Nephron progenitor cell (in vitro differentiated cells): Measurements from ENCODE around the gene POLD1.

ENCODE experiments used
- DNase-seq: peaks from one replicate; pipeline ENCODE4 v3.0.0; 2021
- H3K27ac Mint-ChIP-seq: 2 replicates; pipeline ENCODE4 v1.8.0; 2021; ENCODE audit warnings: mild to moderate bottlenecking, moderate library complexity, mixed read lengths
- H3K27me3 Mint-ChIP-seq: 2 replicates; pipeline ENCODE4 v1.8.0; 2021; ENCODE audit warnings: mild to moderate bottlenecking, low read depth, mixed read lengths; ENCODE audit not compliant: poor library complexity
- H3K36me3 Mint-ChIP-seq: 2 replicates; pipeline ENCODE4 v1.8.0; 2021; ENCODE audit warnings: low read depth, mixed read lengths
- H3K4me1 Mint-ChIP-seq: 2 replicates; pipeline ENCODE4 v1.8.0; 2021; ENCODE audit warnings: mixed read lengths
- H3K4me3 Mint-ChIP-seq: 2 replicates; pipeline ENCODE4 v1.8.0; 2021; ENCODE audit warnings: mild to moderate bottlenecking, moderate library complexity, mixed read lengths
- H3K9me3 Mint-ChIP-seq: 2 replicates; pipeline ENCODE4 v1.8.0; 2021; ENCODE audit warnings: mild to moderate bottlenecking, moderate library complexity, mixed read lengths
- CTCF ChIP-seq: fragments of 200-600 bp; sonication (generic); IDR thresholded peaks from 2 replicates; pipeline ENCODE4 v1.5.0; 2021; ENCODE audit warnings: antibody characterized with exemption

Gene POLD1

DNA sequence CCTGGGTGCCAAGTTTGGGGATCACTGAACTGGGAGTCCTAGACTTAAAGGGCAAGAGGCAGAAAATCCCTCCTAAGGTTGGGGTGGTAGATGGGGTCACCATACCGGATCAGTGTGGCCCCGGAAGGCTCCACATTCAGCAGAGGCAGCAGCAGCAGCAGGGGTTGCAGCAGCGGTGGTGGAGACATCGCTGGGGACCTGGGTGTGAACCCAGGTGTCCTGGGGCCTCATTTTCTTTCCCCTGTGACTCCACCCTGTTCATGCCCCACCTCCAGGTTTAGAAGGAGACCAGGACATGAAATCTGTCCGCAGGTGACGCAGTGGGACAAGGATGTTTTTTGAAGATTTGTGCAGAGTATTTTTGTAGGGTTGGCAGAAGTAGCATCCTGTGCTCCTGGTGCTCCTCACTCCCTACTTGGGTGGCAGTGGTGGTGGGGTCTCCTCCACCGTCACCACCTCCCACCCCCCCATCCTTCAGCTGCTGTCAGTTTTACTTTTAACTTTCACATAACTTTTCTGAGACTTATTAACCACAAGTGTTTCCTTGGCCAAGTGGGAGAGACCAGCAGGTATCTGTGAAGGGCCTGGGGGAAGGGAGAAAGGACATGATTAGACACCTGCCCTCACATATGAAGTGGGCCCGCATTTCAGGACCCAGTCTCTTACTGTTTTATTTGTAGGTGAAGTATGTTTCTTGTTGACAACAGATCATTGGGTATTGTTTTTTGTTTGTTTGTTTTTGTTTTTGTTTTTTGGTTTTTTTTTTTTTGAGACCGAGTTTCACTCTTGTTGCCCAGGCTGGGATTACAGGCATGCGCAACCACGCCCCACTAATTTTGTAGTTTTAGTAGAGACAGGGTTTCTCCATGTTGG is 18.5 kb upstream of the POLD1 start, which contains the start of gene NAPSA:
TSS of gene NAPSA (minus strand) at position 206 of the 873 bp plus-strand sequence. CDS start at position 188, 18 bp downstream.
- Mint-ChIP-seq H3K4me1 (peaks cover 26% of the 10 kb centered on the region), H3K27ac (no peak within 1 kb of the TSS), H3K27me3 (peaks cover 15% of the 10 kb centered on the region), H3K9me3 (no peaks in the 10 kb centered on the region), H3K4me3 (no peak within 1 kb of the TSS), H3K36me3 (no peaks in the 10 kb centered on the region)
- no peak for DNase-seq
- TF ChIP-seq CTCF: no peak

- peaks cover 20% of the 10 kb centered on the region for H3K4me1 Mint-ChIP-seq
- H3K9me3 Mint-ChIP-seq: no peaks in the 10 kb centered on the region
- H3K27ac Mint-ChIP-seq: peak overlapping the region; percentile 83
- no peaks in the 10 kb centered on the region for H3K36me3 Mint-ChIP-seq
- H3K4me3 Mint-ChIP-seq: peak overlapping the region; percentile 89
- peak; percentile 75 for TF ChIP-seq CTCF
- DNase-seq: peak; percentile 87
- peaks cover 14% of the 10 kb centered on the region for H3K27me3 Mint-ChIP-seq
These were observed 15.2 kb upstream of the POLD1 start for GRCh38 chr19:50368649-50369570.

DNA sequence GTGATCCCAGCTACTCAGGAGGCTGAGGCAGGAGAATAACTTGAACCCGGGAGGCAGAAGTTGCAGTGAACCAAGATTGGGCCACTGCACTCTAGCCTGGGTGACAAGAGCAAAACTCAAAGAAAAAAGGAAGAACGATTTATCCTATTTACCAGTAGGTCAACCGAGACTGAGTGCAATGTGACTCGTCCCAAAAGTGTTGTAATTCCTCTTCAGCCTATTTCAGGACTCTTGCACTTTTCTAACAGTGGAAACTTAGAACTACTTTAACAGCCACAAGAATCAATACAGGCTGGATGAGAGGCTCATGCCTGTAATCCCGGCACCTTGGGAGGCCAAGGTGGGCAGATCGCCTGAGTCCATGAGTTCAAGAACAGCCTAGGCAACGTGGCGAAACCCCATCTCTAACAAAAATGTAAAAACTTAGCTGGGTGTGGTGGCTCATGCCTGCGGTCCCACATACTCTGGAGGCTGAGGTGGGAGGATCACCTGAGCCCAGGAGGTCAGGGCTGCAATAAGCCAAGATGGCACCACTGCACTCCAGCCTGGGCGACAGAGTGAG is 12.2 kb upstream of the POLD1 start:
- Mint-ChIP-seq H3K27me3 (peaks cover 14% of the 10 kb centered on the region), H3K27ac (no peak overlapping the region), H3K4me1 (peaks cover 20% of the 10 kb centered on the region), H3K9me3 (no peaks in the 10 kb centered on the region), H3K4me3 (no peak overlapping the region), H3K36me3 (peaks cover under 1% of the 10 kb centered on the region)
- no peak for TF ChIP-seq CTCF
- no peak for DNase-seq

DNA sequence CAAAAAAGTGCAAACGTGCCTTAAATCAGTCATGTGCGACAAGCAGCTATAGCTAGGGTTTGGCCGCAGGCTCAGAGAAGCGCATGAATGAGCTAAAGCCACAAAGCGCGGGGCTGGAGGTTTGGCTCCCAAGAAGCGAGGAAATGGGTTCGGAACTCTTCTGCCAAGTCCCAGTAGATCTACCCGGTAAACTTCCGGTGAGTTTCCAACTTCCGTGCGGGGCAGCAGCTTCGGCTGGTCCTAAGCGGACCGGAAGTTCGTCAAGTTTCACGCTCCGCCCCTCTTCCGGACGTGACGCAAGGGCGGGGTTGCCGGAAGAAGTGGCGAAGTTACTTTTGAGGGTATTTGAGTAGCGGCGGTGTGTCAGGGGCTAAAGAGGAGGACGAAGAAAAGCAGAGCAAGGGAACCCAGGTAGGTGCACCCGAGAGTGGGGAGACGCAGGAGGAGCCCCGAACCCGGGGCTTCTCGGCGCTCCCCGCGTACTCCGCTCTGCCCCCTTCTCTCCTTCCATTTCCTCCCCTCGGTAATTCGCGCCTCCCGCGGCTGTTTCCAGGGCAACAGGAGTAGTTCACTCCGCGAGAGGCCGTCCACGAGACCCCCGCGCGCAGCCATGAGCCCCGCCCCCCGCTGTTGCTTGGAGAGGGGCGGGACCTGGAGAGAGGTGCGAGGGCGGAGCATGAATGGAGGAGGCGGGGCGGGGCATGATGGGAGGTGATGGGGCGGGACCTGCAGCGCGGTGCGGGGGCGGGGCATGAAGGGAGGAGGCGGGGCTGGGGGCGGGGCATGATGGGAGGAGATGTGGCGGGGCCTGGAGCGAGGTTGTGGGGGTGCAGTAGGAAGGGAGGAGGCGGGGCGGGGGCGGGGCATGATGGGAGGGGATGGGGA is 7.7 kb upstream of the POLD1 start, which contains the start of gene NR1H2:
TSS of gene NR1H2 (plus strand) at position 292 of the 885 bp plus-strand sequence. CDS start 1,149 bp downstream, outside the sequence.
- Mint-ChIP-seq H3K36me3 (peaks cover 28% of the 10 kb centered on the region), H3K9me3 (no peaks in the 10 kb centered on the region), H3K27me3 (peaks cover 7% of the 10 kb centered on the region), H3K27ac (peak within 1 kb of the TSS; percentile 99), H3K4me3 (peak within 1 kb of the TSS; percentile 96), H3K4me1 (no peaks in the 10 kb centered on the region)
- peak; percentile 93 for DNase-seq
- TF ChIP-seq CTCF: no peak

- Mint-ChIP-seq H3K9me3 (no peaks in the 10 kb centered on the region), H3K4me1 (no peaks in the 10 kb centered on the region), H3K4me3 (peak overlapping the region; percentile 96), H3K27me3 (peaks cover 7% of the 10 kb centered on the region), H3K27ac (no peak overlapping the region), H3K36me3 (peaks cover 30% of the 10 kb centered on the region)
- peak; percentile 66 for DNase-seq
- no peak for TF ChIP-seq CTCF
These were observed 7.1 kb upstream of the POLD1 start for GRCh38 chr19:50377051-50377461.
